GM12892 (cell line): ENCODE data around the gene USP15.
"Not testable (repeated sequence)": the region's sequence is repeated elsewhere in the genome, so short reads cannot be mapped to it uniquely, and the experiment has no call there.

Experiments used
- DNase-seq: peaks from one replicate; pipeline ENCODE4 v3.0.0; 2011; ENCODE audit not compliant: insufficient read length
- FAIRE-seq: peaks from 2 replicates; lab custom pipeline; 2011; peaks lifted over from hg19 to GRCh38; lab: Jason Lieb, UNC
- POLR2A ChIP-seq: IDR thresholded peaks from 2 replicates; pipeline ENCODE4 v1.6.1; 2011; ENCODE audit warnings: low read depth, low read length, control low read depth
- POLR2AphosphoS5 ChIP-seq: IDR thresholded peaks from 2 replicates; pipeline ENCODE4 v1.6.1; 2011; ENCODE audit warnings: low read depth, low read length, control low read depth
- TAF1 ChIP-seq: IDR thresholded peaks from 2 replicates; pipeline ENCODE4 v1.6.1; 2011; ENCODE audit warnings: low read depth, mild to moderate bottlenecking, control low read depth, low read length, borderline replicate concordance

The USP15 gene

DNA sequence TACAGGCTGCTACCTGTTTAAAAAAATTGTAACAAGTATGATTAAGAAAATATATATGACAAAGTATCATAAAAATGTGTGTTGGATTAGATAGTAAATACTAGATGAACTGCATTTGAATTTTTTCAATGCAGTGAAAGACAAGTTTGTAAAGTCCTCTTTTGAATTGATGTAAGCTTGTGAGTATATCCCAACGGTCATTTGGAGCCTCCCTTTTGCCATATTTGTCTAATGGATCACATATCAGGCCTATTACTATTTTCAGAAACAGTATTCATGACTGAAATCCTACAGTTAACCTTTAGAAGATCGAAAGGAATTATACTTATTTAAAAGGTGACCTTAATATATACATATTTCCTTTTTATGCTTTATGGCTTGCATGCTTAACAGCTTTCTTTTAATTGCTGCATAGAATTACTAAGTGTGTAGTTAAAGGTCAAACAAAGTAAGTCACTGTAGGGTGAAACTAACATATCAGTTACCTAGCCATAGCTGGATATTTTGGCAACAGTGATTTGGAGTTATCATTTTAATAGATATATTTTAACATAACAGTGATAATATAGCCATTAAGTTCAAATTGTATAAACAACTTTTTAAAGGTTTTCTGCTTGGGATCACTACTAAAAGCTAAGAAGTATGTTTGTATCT lies 53.6 kb downstream of the USP15 start:
- peak; percentile 40 for FAIRE-seq

DNA sequence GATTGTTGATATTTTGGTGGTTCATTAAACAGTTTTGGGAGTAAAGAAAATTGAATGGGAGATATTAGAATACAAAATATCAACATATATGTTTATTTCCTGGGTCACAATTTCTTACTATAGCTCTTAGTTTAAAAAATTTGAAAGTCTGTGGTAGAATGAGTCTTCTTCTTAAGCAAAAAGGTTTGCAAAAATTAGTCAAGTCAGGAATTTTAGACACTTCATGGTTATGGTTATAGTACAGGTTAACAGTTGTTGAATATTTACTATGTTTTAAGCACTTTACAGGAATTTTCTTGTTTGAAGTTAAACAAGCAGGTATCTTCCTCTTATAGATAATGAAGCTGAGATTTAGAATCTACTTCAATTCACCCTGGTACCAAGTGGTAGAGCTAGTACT lies 56.8 kb downstream of the USP15 start:
- DNase-seq = no peak
- no peak for FAIRE-seq
- TF ChIP-seq POLR2AphosphoS5 (no peak), TAF1 (no peak), POLR2A (no peak)

More for the DNA sequence above, 53.6 kb downstream of the USP15 start:
- no peak for DNase-seq
- no peak for TF ChIP-seq POLR2A

DNA sequence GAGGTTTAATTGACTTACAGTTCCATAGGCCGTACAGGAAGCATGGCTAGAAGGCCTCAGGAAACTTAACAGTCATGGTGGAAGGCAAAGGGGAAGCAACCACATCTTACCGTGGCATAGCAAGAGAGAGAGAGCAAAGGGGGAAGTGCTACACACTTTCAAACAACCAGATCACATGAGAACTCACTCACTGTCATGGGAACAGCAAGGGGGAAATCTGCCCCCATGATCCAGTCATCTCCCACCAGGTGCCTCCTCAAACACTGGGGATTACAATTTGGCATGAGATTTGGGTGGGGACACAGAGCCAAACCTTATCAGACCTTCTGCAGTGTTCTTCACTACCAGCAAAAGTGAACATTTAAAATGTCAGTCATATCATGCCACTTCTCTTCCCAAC lies 58.9 kb downstream of the USP15 start:
- DNase-seq (no peak), FAIRE-seq (no peak)
- TF ChIP-seq TAF1 (no peak), POLR2A (no peak), POLR2AphosphoS5 (no peak)

DNA sequence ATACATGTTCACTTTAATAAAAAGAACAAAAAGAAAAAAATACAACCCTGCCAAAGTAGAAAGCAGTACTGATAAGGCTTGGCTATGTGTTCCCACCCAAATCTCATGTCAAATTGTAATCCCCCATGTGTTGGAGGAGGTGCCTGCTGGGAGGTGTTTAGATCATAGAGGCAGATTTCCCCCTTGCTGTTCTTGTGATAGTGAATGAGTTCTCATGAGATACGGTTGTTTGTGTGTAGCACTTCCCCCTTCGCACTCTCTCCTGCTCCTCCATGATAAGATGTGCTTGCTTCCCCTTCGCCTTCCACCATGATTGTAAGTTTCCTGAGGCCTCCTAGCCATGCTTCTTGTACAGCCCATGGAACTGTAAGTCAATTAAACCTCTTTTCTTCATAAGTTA lies 59.9 kb downstream of the USP15 start:
- FAIRE-seq = no peak
- DNase-seq = no peak
- TF ChIP-seq TAF1 (no peak), POLR2A (no peak), POLR2AphosphoS5 (no peak)

DNA sequence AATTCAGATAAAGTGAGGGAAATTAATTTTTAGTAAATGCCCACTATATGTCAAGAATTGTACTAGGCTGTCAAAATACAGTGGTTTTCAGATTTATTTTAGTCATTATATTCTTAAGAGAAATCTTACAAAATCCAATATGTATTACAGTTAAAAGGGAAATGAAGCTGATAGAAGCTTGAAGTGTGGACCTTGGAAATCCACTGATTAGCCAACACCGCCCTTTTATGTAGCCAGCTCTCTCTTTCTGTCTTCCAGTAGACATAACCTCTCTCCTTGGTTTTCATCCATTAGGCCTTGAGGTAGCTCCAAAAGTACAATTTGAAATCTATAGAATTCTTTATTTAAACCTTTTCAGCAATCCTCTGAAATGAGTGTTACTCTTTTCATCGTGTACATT lies 63.2 kb downstream of the USP15 start:
- no peak for TF ChIP-seq POLR2AphosphoS5
- DNase-seq (no peak), FAIRE-seq (no peak)

GRCh38 chr12:62328296-62328921 lies 68.2 kb downstream of the USP15 start:
- DNase-seq = no peak
- no peak for FAIRE-seq
- TF ChIP-seq TAF1 (no peak), POLR2AphosphoS5 (no peak), POLR2A (no peak)

DNA sequence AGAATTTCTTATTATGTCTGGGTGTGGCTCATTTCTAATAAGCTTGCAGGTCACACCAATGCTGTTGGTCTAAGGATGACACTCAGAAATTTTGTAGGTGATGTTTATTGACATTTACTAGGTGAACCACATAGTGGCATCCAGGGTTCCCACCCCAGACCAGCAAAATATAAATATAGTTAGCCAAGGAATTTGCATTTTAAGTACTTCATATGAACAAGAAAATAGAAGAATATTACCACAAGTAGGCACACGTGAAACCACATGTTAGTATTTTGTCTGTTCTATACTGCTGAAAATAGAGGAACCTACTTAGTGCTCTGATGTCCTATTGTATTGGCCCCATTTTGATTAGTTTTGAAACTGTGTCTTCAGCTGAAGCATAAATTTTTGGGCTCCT lies 71.1 kb downstream of the USP15 start:
- FAIRE-seq (no peak), DNase-seq (no peak)
- no peak for TF ChIP-seq POLR2A
- TF ChIP-seq TAF1 = no peak
- no peak for TF ChIP-seq POLR2AphosphoS5

- no peak for DNase-seq
- TF ChIP-seq POLR2AphosphoS5 (no peak), POLR2A (no peak), TAF1 (no peak)
- FAIRE-seq = no peak
These were observed 72.4 kb downstream of the USP15 start for GRCh38 chr12:62332598-62332997.

DNA sequence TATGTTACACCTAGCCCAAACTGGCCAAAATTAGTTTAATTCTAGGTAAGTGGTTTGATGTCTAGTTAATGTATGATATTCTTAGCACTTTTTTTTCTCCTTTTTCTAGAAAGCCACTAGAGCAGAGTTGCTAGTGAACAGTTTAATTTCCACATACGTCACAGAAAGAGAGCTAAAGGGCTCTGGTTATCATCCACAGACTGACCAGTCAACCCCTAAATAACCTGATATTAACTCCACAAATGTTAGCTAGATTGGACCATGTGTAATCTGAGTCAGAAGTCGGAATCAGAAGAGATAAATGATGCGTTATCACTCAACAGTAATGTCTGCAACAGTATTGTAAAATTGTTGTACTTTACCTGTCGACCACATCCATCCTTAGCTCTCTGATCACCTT lies 74.9 kb downstream of the USP15 start:
- DNase-seq (no peak), FAIRE-seq (no peak)
- TF ChIP-seq POLR2AphosphoS5 (no peak), TAF1 (no peak), POLR2A (no peak)

GRCh38 chr12:62335796-62336195 lies 75.6 kb downstream of the USP15 start:
- FAIRE-seq (no peak), DNase-seq (no peak)
- TF ChIP-seq POLR2A (no peak), TAF1 (no peak), POLR2AphosphoS5 (no peak)

- DNase-seq, FAIRE-seq: not testable (repeated sequence)
These were observed 77.4 kb downstream of the USP15 start for GRCh38 chr12:62337643-62338042.

DNA sequence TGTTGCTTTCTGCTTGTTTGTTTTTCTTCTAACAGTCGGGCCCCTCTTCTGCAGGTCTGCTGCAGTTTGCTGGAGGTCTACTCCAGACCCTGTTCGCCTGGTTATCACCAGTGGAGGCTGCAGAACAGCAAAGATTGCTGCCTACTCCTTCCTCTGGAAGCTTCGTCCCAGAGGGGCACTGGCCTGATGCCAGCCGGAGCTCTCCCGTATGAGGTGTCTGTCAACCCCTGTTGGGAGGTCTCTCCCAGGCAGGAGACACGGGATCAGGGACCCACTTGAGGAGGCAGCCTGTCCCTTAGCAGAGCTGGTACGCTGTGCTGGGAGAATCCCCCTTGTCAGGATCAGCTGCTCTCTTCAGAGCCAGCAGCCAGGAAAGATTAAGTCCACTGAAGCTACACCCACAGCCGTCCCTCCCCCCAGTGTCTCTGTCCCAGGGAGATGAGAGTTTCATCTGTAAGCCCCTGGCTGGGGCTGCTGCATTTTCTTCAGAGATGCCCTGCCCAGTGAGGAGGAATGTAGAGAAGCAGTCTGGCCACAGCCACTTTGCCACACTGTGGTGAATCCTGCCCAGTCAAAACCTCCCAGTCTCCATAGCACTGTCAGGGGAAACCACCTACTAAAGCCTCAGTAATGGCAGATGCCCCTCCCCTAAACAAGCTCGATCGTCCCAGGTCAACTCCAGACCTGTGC lies 82.6 kb downstream of the USP15 start:
- not testable (repeated sequence) for FAIRE-seq, DNase-seq

DNA sequence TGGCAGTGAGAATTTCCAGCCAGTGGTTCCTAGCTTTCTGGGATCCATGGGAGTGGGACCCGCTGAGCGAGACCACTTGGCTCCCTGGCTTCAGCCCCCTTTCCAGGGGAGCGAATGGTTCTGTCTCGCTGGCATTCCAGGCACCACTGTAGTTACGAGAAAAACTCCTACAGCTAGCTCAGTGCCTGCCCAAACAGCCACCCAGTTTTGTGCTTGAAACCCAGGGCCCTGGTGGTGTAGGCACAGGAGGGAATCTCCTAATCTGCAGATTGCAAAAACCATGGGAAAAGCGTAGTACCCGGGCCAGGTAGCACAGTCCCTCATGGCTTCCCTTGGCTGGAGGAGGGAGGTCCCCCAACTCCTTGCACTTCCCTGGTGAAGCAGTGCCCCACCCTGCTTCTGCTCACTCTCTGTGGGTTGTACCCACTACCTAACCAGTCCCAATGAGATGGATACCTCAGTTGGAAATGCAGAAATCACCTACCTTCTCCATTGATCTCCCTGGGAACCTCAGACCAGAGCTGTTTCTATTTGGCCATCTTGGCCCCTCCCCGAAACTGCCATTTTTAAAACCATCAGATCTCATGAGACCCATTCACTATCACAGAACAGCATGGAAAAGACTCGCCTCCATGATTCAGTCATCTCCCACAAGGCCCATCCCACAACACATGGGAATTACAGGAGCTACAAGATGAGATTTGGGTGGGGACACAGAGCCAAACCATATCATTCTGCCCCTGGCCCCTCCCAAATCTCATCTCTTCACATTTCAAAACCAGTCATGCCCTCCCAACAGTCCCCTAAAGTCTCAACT lies 83.3 kb downstream of the USP15 start:
- DNase-seq, FAIRE-seq: not testable (repeated sequence)

- not testable (repeated sequence) for FAIRE-seq, DNase-seq
These were observed 84.7 kb downstream of the USP15 start for GRCh38 chr12:62344731-62345556.
